IMR-90 (cell line): ENCODE results near the gene FNTB. TPM values are rescaled to one million over a fixed set of nuclear protein-coding genes. Genes with fewer than 3 reads are reported as not detected.

Experiments used
- ATAC-seq: fragments of 200-7000 bp; cut with Tn5 transposase; 2 replicates; pipeline ENCODE4 v1.9.1; 2020; ENCODE audit warnings: low read depth, mild to moderate bottlenecking, moderate library complexity
- Bru-seq: library from RNA; stranded (reverse); fragments of 400-500 nt; gene quantifications from one replicate; lab custom pipeline; 2021; lab: Mats Ljungman, UMichigan
- BruChase-seq, 2 experiments: library from RNA; stranded (reverse); fragments of 400-500 nt; gene quantifications; one replicate each; lab custom pipeline; 2021; lab: Mats Ljungman, UMichigan
- BruUV-seq: library from RNA; stranded (reverse); fragments of 400-500 nt; replicated peaks from 2 replicates; lab custom pipeline; 2021; lab: Mats Ljungman, UMichigan
- CTCF ChIA-PET: fragments of 300-600 bp; formaldehyde crosslinking; extraction: SDS; loops from one replicate; lab custom pipeline; 2021; ENCODE audit warnings: antibody characterized with exemption; lab: Yijun Ruan, JAX
- POLR2A ChIA-PET: fragments of 300-600 bp; sonication (Branson Sonifier 250); formaldehyde crosslinking; loops from one replicate; lab custom pipeline; 2022; ENCODE audit warnings: antibody characterized with exemption; ENCODE audit not compliant: unreplicated experiment; lab: Charles Lee
- DNase-seq: peaks from one replicate; pipeline ENCODE4 v3.0.0; 2013
- H2AFZ ChIP-seq: replicated peaks from 2 replicates; pipeline ENCODE3; 2013; ENCODE audit warnings: low read length, mild to moderate bottlenecking; ENCODE audit not compliant: poor library complexity
- H2AK5ac ChIP-seq: 2 replicates; pipeline ENCODE4 v1.6.1; 2013; ENCODE audit warnings: low read depth, low read length, inconsistent platforms
- H2AK9ac ChIP-seq: replicated peaks from 2 replicates; pipeline ENCODE3; 2013; ENCODE audit warnings: mild to moderate bottlenecking, low read depth, low read length, moderate library complexity; ENCODE audit not compliant: poor library complexity
- H2BK120ac ChIP-seq: 2 replicates; pipeline ENCODE4 v1.6.1; 2013; ENCODE audit warnings: low read depth, low read length, inconsistent platforms
- H2BK15ac ChIP-seq: 3 replicates; pipeline ENCODE4 v1.6.1; 2013; ENCODE audit warnings: low read depth, low read length, inconsistent platforms
- H2BK20ac ChIP-seq: 2 replicates; pipeline ENCODE4 v1.6.1; 2013; ENCODE audit warnings: low read depth, mild to moderate bottlenecking, inconsistent platforms, low read length, moderate library complexity
- H2BK5ac ChIP-seq: 2 replicates; pipeline ENCODE4 v1.6.1; 2013; ENCODE audit warnings: mild to moderate bottlenecking, low read depth, low read length, inconsistent platforms; ENCODE audit not compliant: poor library complexity, severe bottlenecking
- H3K14ac ChIP-seq: replicated peaks from 2 replicates; pipeline ENCODE4 v1.6.1; 2013; ENCODE audit warnings: low read depth, low read length, inconsistent platforms
- H3K18ac ChIP-seq: 2 replicates; pipeline ENCODE4 v1.6.1; 2013; ENCODE audit warnings: low read depth, low read length, control low read depth
- H3K23ac ChIP-seq: 2 replicates; pipeline ENCODE4 v1.6.1; 2013; ENCODE audit warnings: low read depth, low read length, inconsistent platforms
- H3K27ac ChIP-seq: 2 replicates; pipeline ENCODE4 v1.5.1; 2013; ENCODE audit warnings: mild to moderate bottlenecking, control low read depth, low read length; ENCODE audit not compliant: insufficient read depth
- H3K27me3 ChIP-seq: 2 replicates; pipeline ENCODE4 v1.6.1; 2013; ENCODE audit warnings: low read length; ENCODE audit not compliant: control insufficient read depth, insufficient read depth
- H3K36me3 ChIP-seq: 2 replicates; pipeline ENCODE4 v1.6.1; 2013; ENCODE audit warnings: low read length, mixed read lengths; ENCODE audit not compliant: control insufficient read depth, insufficient read depth
- H3K4ac ChIP-seq: 2 replicates; pipeline ENCODE4 v1.6.1; 2013; ENCODE audit warnings: low read depth, low read length, inconsistent platforms
- H3K4me1 ChIP-seq: 2 replicates; pipeline ENCODE4 v1.6.1; 2013; ENCODE audit warnings: low read length, mixed read lengths; ENCODE audit not compliant: control insufficient read depth, insufficient read depth
- H3K4me2 ChIP-seq: 2 replicates; pipeline ENCODE4 v1.6.1; 2013; ENCODE audit warnings: low read depth, mild to moderate bottlenecking, control low read depth, low read length, moderate library complexity
- H3K4me3 ChIP-seq: 2 replicates; pipeline ENCODE4 v1.5.1; 2013; ENCODE audit warnings: low read depth, mild to moderate bottlenecking, control low read depth, low read length, moderate library complexity; ENCODE audit not compliant: insufficient read depth
- H3K56ac ChIP-seq: 2 replicates; pipeline ENCODE4 v1.6.1; 2013; ENCODE audit warnings: low read length, inconsistent platforms; ENCODE audit not compliant: insufficient read depth; ENCODE audit errors: extremely low read depth
- H3K79me1 ChIP-seq, 2 experiments: 2 replicates each; pipeline ENCODE4 v1.6.1; 2013; ENCODE audit warnings: low read length in 2 of 2, inconsistent platforms in 1 of 2, low read depth in 1 of 2
- H3K9ac ChIP-seq: 2 replicates; pipeline ENCODE4 v1.6.1; 2013; ENCODE audit warnings: low read depth, low read length, control low read depth
- H3K9me1 ChIP-seq: 2 replicates; pipeline ENCODE4 v1.6.1; 2013; ENCODE audit warnings: low read length, inconsistent platforms; ENCODE audit not compliant: insufficient read depth
- H3K9me3 ChIP-seq: 2 replicates; pipeline ENCODE4 v1.6.1; 2013; ENCODE audit warnings: low read length; ENCODE audit not compliant: control insufficient read depth, insufficient read depth
- H4K20me1 ChIP-seq: 2 replicates; pipeline ENCODE4 v1.6.1; 2013; ENCODE audit warnings: low read length, inconsistent platforms; ENCODE audit not compliant: insufficient read depth
- H4K5ac ChIP-seq: 2 replicates; pipeline ENCODE4 v1.6.1; 2013; ENCODE audit warnings: mild to moderate bottlenecking, low read depth, low read length, control low read depth
- H4K8ac ChIP-seq, 2 experiments: 2 replicates each; pipeline ENCODE4 v1.6.1; 2013; ENCODE audit warnings: low read depth in 2 of 2, low read length in 2 of 2, control low read depth in 1 of 2, inconsistent platforms in 1 of 2
- H4K91ac ChIP-seq: 2 replicates; pipeline ENCODE4 v1.6.1; 2013; ENCODE audit warnings: low read depth, low read length, inconsistent platforms; ENCODE audit not compliant: insufficient read depth
- CEBPB ChIP-seq: IDR thresholded peaks from 2 replicates; pipeline ENCODE4 v1.6.1; 2012; ENCODE audit warnings: low read depth, low read length, improper control_type of control experiment
- CHD1 ChIP-seq: IDR thresholded peaks from 2 replicates; pipeline ENCODE4 v1.6.1; 2012; ENCODE audit warnings: low read depth, low read length, improper control_type of control experiment
- CTCF ChIP-seq: conservative IDR thresholded peaks from 2 replicates; pipeline ENCODE4 v1.5.1; 2012; ENCODE audit warnings: mild to moderate bottlenecking, low read depth, low read length, improper control_type of control experiment
- ELK1 ChIP-seq: fragments of 150-350 bp; IDR thresholded peaks from 2 replicates; pipeline ENCODE4 v1.6.1; 2016; ENCODE audit warnings: low read depth, mild to moderate bottlenecking, low read length, moderate library complexity, borderline replicate concordance
- FOS ChIP-seq: fragments of 150-350 bp; IDR thresholded peaks from 2 replicates; pipeline ENCODE4 v1.6.1; 2016; ENCODE audit warnings: low read depth, low read length
- MAFK ChIP-seq: IDR thresholded peaks from 2 replicates; pipeline ENCODE4 v1.6.1; 2012; ENCODE audit warnings: low read depth, low read length, improper control_type of control experiment
- MXI1 ChIP-seq: IDR thresholded peaks from 2 replicates; pipeline ENCODE4 v1.6.1; 2012; ENCODE audit warnings: low read depth, mild to moderate bottlenecking, low read length, moderate library complexity, borderline replicate concordance
- NFE2L2 ChIP-seq: fragments of 150-350 bp; IDR thresholded peaks from 2 replicates; pipeline ENCODE4 v1.6.1; 2016; ENCODE audit warnings: low read depth, mild to moderate bottlenecking, low read length
- SMC3 ChIP-seq: fragments of 150-350 bp; IDR thresholded peaks from 2 replicates; pipeline ENCODE4 v1.6.1; 2016; ENCODE audit warnings: low read depth, mild to moderate bottlenecking, antibody characterized with exemption, low read length, moderate library complexity
- WGBS, 2 experiments: methylation state at CpG; one replicate each; pipeline versions ENCODE4 v1.1.5 to v1.1.7; 2013; ENCODE audit warnings: missing lambda C conversion rate in 2 of 2; ENCODE audit not compliant: insufficient read length in 1 of 2; ENCODE audit errors: extremely low coverage in 2 of 2; 5-methylcytosine and 5-hydroxymethylcytosine counted together
- dilution Hi-C: fragments of 300-500 bp; cut with HindIII; formaldehyde crosslinking; loops from one replicate; pipeline ENCODE4 v1.14.3; 2018; ENCODE audit warnings: low sequenced_read_pairs; ENCODE audit not compliant: unreplicated experiment
- in situ Hi-C: fragments of 300-500 bp; cut with MboI; formaldehyde crosslinking; loops from 3 replicates; pipeline ENCODE4 v1.14.3; 2019; ENCODE audit warnings: low sequenced_read_pairs, inconsistent platforms, mixed read lengths
- intact Hi-C: fragments of 100-400 bp; cut with micrococcal nuclease; formaldehyde crosslinking; loops from 2 replicates; pipeline ENCODE4 v1.10.0; 2022
- long read RNA-seq: library from polyadenylated mRNA; unstranded; transcript quantifications from one replicate; pipeline ENCODE4 v2.0.0, GENCODE V29; 2021; ENCODE audit not compliant: unreplicated experiment
- polyA plus RNA-seq, 3 experiments: library from polyadenylated mRNA; depleted of rRNA; stranded (reverse); fragments of >200 nt; gene quantifications; 2 replicates each; pipeline ENCODE4 v1.2.3, GENCODE V29; 2012; ENCODE audit warnings: low replicate concordance in 1 of 3
- total RNA-seq: library from RNA; depleted of rRNA; stranded (reverse); fragments of >200 nt; gene quantifications from 2 replicates; pipeline ENCODE4 v1.2.3, GENCODE V29; 2012; rRNA removed

The FNTB gene, protein sequence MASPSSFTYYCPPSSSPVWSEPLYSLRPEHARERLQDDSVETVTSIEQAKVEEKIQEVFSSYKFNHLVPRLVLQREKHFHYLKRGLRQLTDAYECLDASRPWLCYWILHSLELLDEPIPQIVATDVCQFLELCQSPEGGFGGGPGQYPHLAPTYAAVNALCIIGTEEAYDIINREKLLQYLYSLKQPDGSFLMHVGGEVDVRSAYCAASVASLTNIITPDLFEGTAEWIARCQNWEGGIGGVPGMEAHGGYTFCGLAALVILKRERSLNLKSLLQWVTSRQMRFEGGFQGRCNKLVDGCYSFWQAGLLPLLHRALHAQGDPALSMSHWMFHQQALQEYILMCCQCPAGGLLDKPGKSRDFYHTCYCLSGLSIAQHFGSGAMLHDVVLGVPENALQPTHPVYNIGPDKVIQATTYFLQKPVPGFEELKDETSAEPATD
- total RNA-seq (8.1 and 9.9 TPM in 2 replicates), polyA plus RNA-seq (2012; rRNA removed) (17.8 and 18.5 TPM in 2 replicates), Bru-seq, nascent RNA (percentile 50 among the genes with signal in this experiment), BruChase-seq, experiment 1, labeled RNA remaining after a 6-hour chase (percentile 72 among the genes with signal in this experiment), BruChase-seq, experiment 2, labeled RNA remaining after a 2-hour chase (percentile 63 among the genes with signal in this experiment)
- 11.6 and 15.5 TPM in 2 replicates for polyA plus RNA-seq (2012; cell fraction: cytosol; rRNA removed)
- 24.1 and 27.4 TPM in 2 replicates for polyA plus RNA-seq (2012; cell fraction: nucleus; rRNA removed; ENCODE audit: low replicate concordance)
- long read RNA-seq, transcript FNTB-201 (12 exons, 2,834 nt), result major isoform, 12 of 21 reads
- long read RNA-seq, partial matches to known transcripts, result 1 of 21 reads
- long read RNA-seq, other reads (novel, unspliced or antisense), result 6 of 21 reads

GRCh38 chr14:64986648-64987437 lies at the start of gene FNTB:
TSS of gene FNTB (plus strand) at chr14:64986895. CDS start at chr14:64986954, 59 bp downstream.
- Histone ChIP-seq H3K79me1 (peaks cover 20 to 28% of the 10 kb centered on the region in 2 experiments), H4K8ac (peak within 1 kb of the TSS; percentile 96 to 97), H2BK120ac (peak within 1 kb of the TSS; percentile 62), H4K91ac (peak within 1 kb of the TSS; percentile 94), H4K20me1 (no peaks in the 10 kb centered on the region), H2BK5ac (peak within 1 kb of the TSS; percentile 76), H2AK5ac (peak within 1 kb of the TSS; percentile 51), H2BK15ac (peak within 1 kb of the TSS; percentile 23; the same call in 1 of the 3 replicates), H3K14ac (peak within 1 kb of the TSS; percentile 76), H3K56ac (peak within 1 kb of the TSS; percentile 77), H3K27me3 (peaks cover 2% of the 10 kb centered on the region; the same call in 1 of the 2 replicates), H3K36me3 (no peaks in the 10 kb centered on the region), H2BK20ac (no peak within 1 kb of the TSS), H2AFZ (peak within 1 kb of the TSS; percentile 90), H3K27ac (peak within 1 kb of the TSS; percentile 77), H3K9me3 (no peaks in the 10 kb centered on the region), H3K4me2 (peak within 1 kb of the TSS; percentile 91), H3K23ac (peak within 1 kb of the TSS; percentile 74), H2AK9ac (peak within 1 kb of the TSS; percentile 81), H3K18ac (peak within 1 kb of the TSS; percentile 60; the same call in 1 of the 2 replicates), H3K9ac (peak within 1 kb of the TSS; percentile 81), H3K4me3 (peak within 1 kb of the TSS; percentile 58), H4K5ac (peak within 1 kb of the TSS; percentile 88), H3K4ac (peak within 1 kb of the TSS; percentile 88), H3K4me1 (0 out of 2 replicates have a peak, but pooled peaks cover 1% of the 10 kb centered on the region), H3K9me1 (no peaks in the 10 kb centered on the region)
- ChIA-PET CTCF (interaction anchor here (0.6 to 3.4 kb wide), 11 partner anchors 12 to 838 kb away, joined by 3 to 34 read pairs (median 4); no protein-coding TSS in a partner anchor), POLR2A (interaction anchor here (0.5 kb wide), 1 partner anchor 81 kb away, joined by 3 read pairs; no protein-coding TSS in a partner anchor)
- intact Hi-C loops, result loop anchor here (1.0 to 5.0 kb wide), 3 partner anchors 33 to 425 kb away; partner anchors contain the start of gene FUT8
- no TSS peak for BruUV-seq
- dilution Hi-C loops, result no loop called here
- WGBS, 2 experiments, result 1% methylated on average over 33 of the region's 65 CpGs; no CpG with 5 or more reads in 1 of the 2 experiments
- DNase-seq, result peak; percentile 97
- peak; percentile 96 for ATAC-seq
- in situ Hi-C loops, result no loop called here
- TF ChIP-seq MXI1, result peak; percentile 70; the same call in 1 of the 2 replicates
- TF ChIP-seq CEBPB, result peak; percentile 79
- TF ChIP-seq MAFK, result no peak
- peak; percentile 4; the same call in 1 of the 2 replicates for TF ChIP-seq FOS
- no peak for TF ChIP-seq NFE2L2
- no peak for TF ChIP-seq ELK1
- TF ChIP-seq CHD1, result no peak
- TF ChIP-seq CTCF, result peak; percentile 98
- peak; percentile 62 for TF ChIP-seq SMC3
